ENCODE results near the gene IDH3A. TPM values are rescaled to one million over a fixed set of nuclear protein-coding genes. Genes with fewer than 3 reads are reported as not detected.

IDH3A gene
- total and polyA plus RNA-seq, 9 of the 15 experiments (the other 6 are each of a cell fraction or from before 2014, with no cell fraction given), result 37.4 to 249 (median 107) TPM

DNA sequence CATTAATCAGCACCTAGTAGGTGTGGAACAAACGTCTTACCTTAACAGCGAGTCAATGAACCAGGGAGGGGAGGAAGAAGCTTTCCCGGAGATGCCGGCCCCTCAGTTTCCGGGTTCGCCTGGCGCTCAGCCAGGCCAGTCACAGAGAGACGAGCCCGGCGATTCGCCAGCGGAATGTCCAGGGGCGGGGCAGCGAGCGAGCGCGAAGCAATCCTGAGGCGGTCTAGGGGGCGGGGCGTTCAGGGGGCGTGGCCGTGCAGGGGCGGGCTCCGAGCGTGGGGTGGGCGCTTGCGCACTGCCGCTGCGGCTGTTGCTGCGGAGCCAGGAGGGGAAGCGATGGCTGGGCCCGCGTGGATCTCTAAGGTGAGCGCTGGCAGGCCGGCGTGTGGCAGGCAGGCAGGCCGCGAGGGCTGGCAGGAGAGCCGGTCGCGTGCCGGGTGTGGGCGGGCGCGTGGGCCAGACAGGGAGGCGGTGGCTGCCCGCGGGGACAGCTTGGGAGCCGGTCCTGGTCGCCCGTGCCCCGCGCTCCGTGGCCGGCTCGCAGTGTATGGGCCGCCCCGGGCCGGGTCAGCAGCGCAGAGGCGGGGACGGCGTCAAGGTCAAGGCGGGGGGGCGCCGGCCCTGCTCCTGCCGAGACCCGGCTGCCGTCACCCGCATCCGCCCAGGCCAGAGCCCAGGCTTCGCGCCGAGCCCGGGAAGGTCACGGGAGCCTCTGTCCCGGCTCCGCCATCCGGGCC lies at the start of gene IDH3A (continued):
- TF ChIP-seq PHF8 (IDR thresholded peaks at IDR 0.05; ENCODE audit: borderline replicate concordance, low read length) (peak; percentile 71; the same call in 1 of the 2 replicates), GABPB1 (CRISPR knock-in tag; IDR thresholded peaks at IDR 0.05) (peak; percentile 79; the same call in 1 of the 2 replicates), HMGN3 (IDR thresholded peaks at IDR 0.05; ENCODE audit: borderline replicate concordance, extremely low read depth, insufficient read length, low read depth, low read length) (peak; percentile 70), ATF7 (IDR thresholded peaks at IDR 0.05) (0 out of 2 replicates have a peak, but pooled peaks have one; percentile 30), ZNF431 (CRISPR knock-in tag; IDR thresholded peaks at IDR 0.05) (no peak)
- TF ChIP-seq, protein P1, sequence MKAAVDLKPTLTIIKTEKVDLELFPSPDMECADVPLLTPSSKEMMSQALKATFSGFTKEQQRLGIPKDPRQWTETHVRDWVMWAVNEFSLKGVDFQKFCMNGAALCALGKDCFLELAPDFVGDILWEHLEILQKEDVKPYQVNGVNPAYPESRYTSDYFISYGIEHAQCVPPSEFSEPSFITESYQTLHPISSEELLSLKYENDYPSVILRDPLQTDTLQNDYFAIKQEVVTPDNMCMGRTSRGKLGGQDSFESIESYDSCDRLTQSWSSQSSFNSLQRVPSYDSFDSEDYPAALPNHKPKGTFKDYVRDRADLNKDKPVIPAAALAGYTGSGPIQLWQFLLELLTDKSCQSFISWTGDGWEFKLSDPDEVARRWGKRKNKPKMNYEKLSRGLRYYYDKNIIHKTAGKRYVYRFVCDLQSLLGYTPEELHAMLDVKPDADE (conservative IDR thresholded peaks at IDR 0.05; ENCODE audit: control insufficient read depth, low read depth, low read length), result peak; percentile 72; the same call in 1 of the 2 replicates

DNA sequence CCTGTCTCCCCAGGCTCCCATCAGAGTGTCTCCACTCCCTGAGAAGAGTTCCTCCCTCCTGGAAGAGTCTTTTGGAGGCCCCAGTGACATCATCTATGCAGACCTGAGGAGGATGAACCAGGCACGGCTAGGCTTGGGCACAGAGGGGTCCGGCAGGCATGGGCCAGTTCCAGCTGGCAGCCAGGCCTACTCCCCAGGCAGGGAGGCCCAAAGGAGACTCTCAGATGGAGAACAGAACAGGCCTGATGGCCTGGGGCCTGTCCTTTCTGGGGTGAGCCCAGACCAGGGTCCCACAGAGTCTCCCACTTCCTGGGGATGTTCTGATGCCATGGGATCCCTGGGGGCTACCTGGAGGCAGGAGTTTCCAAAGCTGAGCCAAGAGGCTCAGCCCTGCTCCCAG lies 48.3 kb upstream of the IDH3A start:
- Histone ChIP-seq H3K4me1 (replicated peaks in 1 of 2; ENCODE audit: control insufficient read depth in 2 of 2, insufficient read depth in 2 of 2, low read length in 2 of 2) (peaks cover 0 to 8% of the 10 kb centered on the region in 2 experiments; a peak in 2 of 5 replicates), H4K20me1 (replicated peaks; ENCODE audit: control insufficient read depth, insufficient read depth, low read length) (peaks cover 6% of the 10 kb centered on the region; the same call in 1 of the 2 replicates), H3K9ac (ENCODE audit: insufficient read depth in 1 of 2, low read depth in 2 of 2, low read length in 2 of 2) (peak overlapping the region in 1 of 2 experiments; percentile 13; a peak in 1 of 4 replicates), H3K79me2 (ENCODE audit: control insufficient read depth, insufficient read depth, low read length) (no peaks in the 10 kb centered on the region), H3K9me1 (ENCODE audit: control insufficient read depth, insufficient read depth, low read length) (no peaks in the 10 kb centered on the region), H3K9me3 (replicated peaks; ENCODE audit: control insufficient read depth, insufficient read depth, low read depth, low read length) (no peaks in the 10 kb centered on the region), H3K4me3 (no peak overlapping the region), H3K27ac (ENCODE audit: extremely low read depth, low read depth, low read length) (no peak overlapping the region), H3K36me3 (ENCODE audit: control insufficient read depth, insufficient read depth, low read length) (no peaks in the 10 kb centered on the region), H2AFZ (ENCODE audit: low read depth, low read length) (no peak overlapping the region), H3K27me3 (ENCODE audit: control insufficient read depth in 2 of 2, insufficient read depth in 2 of 2, low read length in 2 of 2) (peaks cover 0 to 12% of the 10 kb centered on the region in 2 experiments; a peak in 4 of 5 replicates), H3K4me2 (ENCODE audit: insufficient read depth, low read length) (no peak overlapping the region)
- no peak for ATAC-seq
- no TSS peak for BruUV-seq (replicated peaks)
- ChIA-PET CTCF (ENCODE audit: low intra/inter-chr PET ratio) (no interaction called here), POLR2A (interaction anchor here (0.6 kb wide), 2 partner anchors 96 to 414 kb away, joined by 3 to 4 read pairs; no protein-coding TSS in a partner anchor)
- TF ChIP-seq KLF13 (tag; IDR thresholded peaks at IDR 0.05; ENCODE audit: borderline replicate concordance, low read depth), result no peak
- no peak for TF ChIP-seq EZH2 (IDR thresholded peaks at IDR 0.05; ENCODE audit: borderline replicate concordance, low read depth, low read length)
- TF ChIP-seq BRD9 (IDR thresholded peaks at IDR 0.05; ENCODE audit: low read depth, partially characterized antibody), result no peak
- TF ChIP-seq, protein P2, sequence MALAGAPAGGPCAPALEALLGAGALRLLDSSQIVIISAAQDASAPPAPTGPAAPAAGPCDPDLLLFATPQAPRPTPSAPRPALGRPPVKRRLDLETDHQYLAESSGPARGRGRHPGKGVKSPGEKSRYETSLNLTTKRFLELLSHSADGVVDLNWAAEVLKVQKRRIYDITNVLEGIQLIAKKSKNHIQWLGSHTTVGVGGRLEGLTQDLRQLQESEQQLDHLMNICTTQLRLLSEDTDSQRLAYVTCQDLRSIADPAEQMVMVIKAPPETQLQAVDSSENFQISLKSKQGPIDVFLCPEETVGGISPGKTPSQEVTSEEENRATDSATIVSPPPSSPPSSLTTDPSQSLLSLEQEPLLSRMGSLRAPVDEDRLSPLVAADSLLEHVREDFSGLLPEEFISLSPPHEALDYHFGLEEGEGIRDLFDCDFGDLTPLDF (CRISPR knock-in tag; IDR thresholded peaks at IDR 0.05), result no peak
- no peak for TF ChIP-seq SAP30 (IDR thresholded peaks at IDR 0.05; ENCODE audit: borderline replicate concordance, insufficient read depth, low read depth, low read length, poor library complexity, severe bottlenecking)
- TF ChIP-seq MEIS2 (IDR thresholded peaks at IDR 0.05; ENCODE audit: partially characterized antibody), result no peak
- TF ChIP-seq BRCA1 (IDR thresholded peaks at IDR 0.05), result no peak
- TF ChIP-seq BRCA1 (CRISPR knock-in tag; IDR thresholded peaks at IDR 0.05), result no peak
- no peak for TF ChIP-seq GABPB1 (CRISPR knock-in tag; IDR thresholded peaks at IDR 0.05)
- TF ChIP-seq HOXB6 (CRISPR knock-in tag; IDR thresholded peaks at IDR 0.05; ENCODE audit: borderline replicate concordance), result no peak
- TF ChIP-seq ZFP1 (CRISPR knock-in tag; IDR thresholded peaks at IDR 0.05), result no peak
- no peak for TF ChIP-seq XRCC5 (IDR thresholded peaks at IDR 0.05; ENCODE audit: low read depth, low read length)
- no peak for TF ChIP-seq MYBL2 (IDR thresholded peaks at IDR 0.05; ENCODE audit: low read depth)
- TF ChIP-seq MYBL2 (CRISPR knock-in tag; IDR thresholded peaks at IDR 0.05; ENCODE audit: borderline replicate concordance), result no peak
- no peak for FAIRE-seq
- in situ Hi-C loops (cut with MboI), result no loop called here
- WGBS (ENCODE audit: insufficient coverage, low coverage, missing lambda C conversion rate), result 23% methylated on average over 2 of the region's 2 CpGs
- intact Hi-C loops (cut with micrococcal nuclease), result no loop called here
- no peak for DNase-seq (ENCODE audit: extremely low read depth in 1 of 4, low spot score in 3 of 4)
